ENCODE measurements around the gene PADI2. TPM values are rescaled to one million over a fixed set of nuclear protein-coding genes. Genes with fewer than 3 reads are reported as not detected.

Gene PADI2
- total and polyA plus RNA-seq, 9 of the 15 experiments (the other 6 are each of a cell fraction or from before 2014, with no cell fraction given): 0.01 to 0.11 (median 0.01) TPM; not detected in 5

DNA sequence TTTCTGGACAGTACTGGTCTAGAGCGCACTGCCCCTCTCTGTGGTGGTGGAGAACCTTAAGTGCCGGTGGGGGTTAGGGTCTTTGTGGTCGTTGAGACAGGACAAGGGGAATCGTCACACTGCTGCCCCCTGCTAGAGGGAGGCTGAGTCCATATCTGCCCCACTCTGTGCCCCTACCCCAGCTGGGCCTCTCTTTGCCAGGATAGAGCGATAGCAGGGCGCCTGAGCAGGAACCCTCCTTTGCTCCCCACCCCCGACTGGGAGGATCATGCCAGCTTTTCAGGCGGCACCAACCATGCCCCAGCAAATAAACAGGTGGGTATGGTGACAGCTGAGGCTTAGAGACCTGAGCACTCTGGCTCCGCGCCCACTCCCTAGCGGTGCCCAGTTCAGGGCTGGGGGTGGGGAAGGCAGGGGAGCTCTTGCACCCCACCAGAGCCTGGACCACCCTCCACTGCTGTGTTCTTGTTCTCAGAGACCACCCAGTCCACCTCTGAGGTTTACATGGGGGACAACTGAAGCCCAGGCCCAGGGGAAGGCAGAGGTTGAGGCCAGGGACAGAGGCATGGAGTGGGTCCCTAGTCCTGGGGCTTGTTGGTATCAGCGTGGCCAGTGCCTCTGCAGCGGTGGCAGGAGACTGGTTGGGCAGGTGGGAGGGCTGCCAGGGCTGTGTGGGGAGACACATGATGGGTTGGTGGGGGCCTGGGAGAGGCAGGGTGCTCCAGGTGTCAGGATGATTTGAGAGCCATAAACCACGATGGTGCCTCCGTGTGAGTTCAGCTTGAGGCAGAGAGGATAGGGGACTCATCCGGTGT, 1.6 kb downstream of the PADI2 start:
- no peak for ATAC-seq
- no peak for FAIRE-seq
- H2AFZ ChIP-seq (ENCODE audit: low read depth, low read length): no peak overlapping the region
- H3K4me2 ChIP-seq (ENCODE audit: insufficient read depth, low read length): no peak overlapping the region
- peaks cover 29 to 60% of the 10 kb centered on the region in 2 experiments for H3K27me3 ChIP-seq (ENCODE audit: control insufficient read depth in 2 of 2, insufficient read depth in 2 of 2, low read length in 2 of 2)
- peaks cover 4 to 16% of the 10 kb centered on the region in 2 experiments; a peak in 2 of 5 replicates for H3K4me1 ChIP-seq (replicated peaks in 1 of 2; ENCODE audit: control insufficient read depth in 2 of 2, insufficient read depth in 2 of 2, low read length in 2 of 2)
- intact Hi-C loops (cut with micrococcal nuclease): no loop called here
- 6% methylated on average over 16 of the region's 16 CpGs for WGBS (ENCODE audit: insufficient coverage, low coverage, missing lambda C conversion rate)
- no peaks in the 10 kb centered on the region for H3K9me1 ChIP-seq (ENCODE audit: control insufficient read depth, insufficient read depth, low read length)
- no peak overlapping the region for H3K4me3 ChIP-seq
- no peaks in the 10 kb centered on the region for H3K36me3 ChIP-seq (ENCODE audit: control insufficient read depth, insufficient read depth, low read length)
- H3K9me3 ChIP-seq (replicated peaks; ENCODE audit: control insufficient read depth, insufficient read depth, low read depth, low read length): no peaks in the 10 kb centered on the region
- no peaks in the 10 kb centered on the region for H3K79me2 ChIP-seq (ENCODE audit: control insufficient read depth, insufficient read depth, low read length)
- H3K9ac ChIP-seq (ENCODE audit: insufficient read depth in 1 of 2, low read depth in 2 of 2, low read length in 2 of 2): no peak overlapping the region
- TF ChIP-seq MED1 (CRISPR knock-in tag; IDR thresholded peaks at IDR 0.05; ENCODE audit: borderline replicate concordance): no peak
- peak; percentile 33 for TF ChIP-seq REST (IDR thresholded peaks at IDR 0.05; ENCODE audit: borderline replicate concordance)
- TF ChIP-seq REST (CRISPR knock-in tag; IDR thresholded peaks at IDR 0.05; ENCODE audit: low read depth): no peak
- no peak for TF ChIP-seq SRSF1 (IDR thresholded peaks at IDR 0.05; ENCODE audit: low read depth, low read length)
- TF ChIP-seq MAFF (IDR thresholded peaks at IDR 0.05; ENCODE audit: low read length): no peak
- TF ChIP-seq PKNOX1 (IDR thresholded peaks at IDR 0.05): no peak
- TF ChIP-seq, protein P1, sequence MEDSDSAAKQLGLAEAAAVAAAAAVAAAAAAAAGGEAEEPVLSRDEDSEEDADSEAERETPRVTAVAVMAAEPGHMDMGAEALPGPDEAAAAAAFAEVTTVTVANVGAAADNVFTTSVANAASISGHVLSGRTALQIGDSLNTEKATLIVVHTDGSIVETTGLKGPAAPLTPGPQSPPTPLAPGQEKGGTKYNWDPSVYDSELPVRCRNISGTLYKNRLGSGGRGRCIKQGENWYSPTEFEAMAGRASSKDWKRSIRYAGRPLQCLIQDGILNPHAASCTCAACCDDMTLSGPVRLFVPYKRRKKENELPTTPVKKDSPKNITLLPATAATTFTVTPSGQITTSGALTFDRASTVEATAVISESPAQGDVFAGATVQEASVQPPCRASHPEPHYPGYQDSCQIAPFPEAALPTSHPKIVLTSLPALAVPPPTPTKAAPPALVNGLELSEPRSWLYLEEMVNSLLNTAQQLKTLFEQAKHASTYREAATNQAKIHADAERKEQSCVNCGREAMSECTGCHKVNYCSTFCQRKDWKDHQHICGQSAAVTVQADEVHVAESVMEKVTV (CRISPR knock-in tag; IDR thresholded peaks at IDR 0.05): no peak
- in situ Hi-C loops (cut with MboI): no loop called here
- CTCF ChIA-PET (ENCODE audit: low intra/inter-chr PET ratio): no interaction called here
- H4K20me1 ChIP-seq (replicated peaks; ENCODE audit: control insufficient read depth, insufficient read depth, low read length): peaks cover 26% of the 10 kb centered on the region
- DNase-seq (ENCODE audit: extremely low read depth in 1 of 4, low spot score in 3 of 4): no peak
- H3K27ac ChIP-seq (ENCODE audit: extremely low read depth, low read depth, low read length): no peak overlapping the region
- no TSS peak for BruUV-seq (replicated peaks)
- POLR2A ChIA-PET: interaction anchor here (0.8 to 1.0 kb wide), 3 partner anchors 10 to 65 kb away, joined by 3 to 5 read pairs (median 3); no protein-coding TSS in a partner anchor
